Urinary bladder (tissue), 4 donors: Measurements from ENCODE around the gene TNFRSF11A. TPM values are rescaled to one million over a fixed set of nuclear protein-coding genes. Genes with fewer than 3 reads are reported as not detected.

ENCODE experiments used
- DNase-seq: peaks from one replicate; pipeline ENCODE4 v3.0.0-alpha.2; 2015; ENCODE audit errors: extremely low spot score
- H3K27ac ChIP-seq: one replicate; pipeline ENCODE4 v1.5.1; 2013; ENCODE audit warnings: low read depth, mild to moderate bottlenecking, moderate library complexity
- H3K36me3 ChIP-seq: one replicate; pipeline ENCODE4 v1.6.1; 2013; ENCODE audit warnings: mild to moderate bottlenecking, moderate library complexity; ENCODE audit not compliant: insufficient read depth
- H3K4me1 ChIP-seq: one replicate; pipeline ENCODE4 v1.6.1; 2013; ENCODE audit warnings: mild to moderate bottlenecking, moderate library complexity; ENCODE audit not compliant: insufficient read depth
- H3K4me3 ChIP-seq: one replicate; pipeline ENCODE4 v1.5.1; 2013; ENCODE audit warnings: low read depth, low read length
- WGBS: extraction: QIAGEN DNeasy Blood & Tissue Kit; methylation state at CpG from one replicate; pipeline ENCODE4 v1.1.7; 2013; 5-methylcytosine and 5-hydroxymethylcytosine counted together
- polyA plus RNA-seq: library from polyadenylated mRNA; stranded (reverse); fragments of 200-250 nt; gene quantifications from one replicate; pipeline ENCODE4 v1.2.3, GENCODE V29; 2013
- total RNA-seq: library from RNA; depleted of rRNA; stranded (reverse); fragments of >200 nt; gene quantifications from one replicate; pipeline ENCODE4 v1.2.3, GENCODE V29; 2014
- donor health status: healthy with polysubstance abuse.
- donor health status: healthy.

Gene TNFRSF11A
- total and polyA plus RNA-seq, 2 donors, result 1.6 to 11.1 TPM

- H3K27ac ChIP-seq, result no peak overlapping the region
- WGBS, result 37% methylated on average over 15 of the region's 15 CpGs
Measured at GRCh38 chr18:62329691-62330454, 4.8 kb downstream of the TNFRSF11A start.

GRCh38 chr18:62330650-62331049 lies 5.5 kb downstream of the TNFRSF11A start:
- Histone ChIP-seq H3K36me3 (no peaks in the 10 kb centered on the region), H3K4me1 (no peaks in the 10 kb centered on the region), H3K27ac (no peak overlapping the region), H3K4me3 (no peak overlapping the region)
- no peak for DNase-seq
- WGBS, result 90% methylated on average over 7 of the region's 7 CpGs

More at GRCh38 chr18:62329691-62330454, 4.8 kb downstream of the TNFRSF11A start:
- H3K36me3 ChIP-seq, result no peaks in the 10 kb centered on the region
- no peaks in the 10 kb centered on the region for H3K4me1 ChIP-seq
- no peak for DNase-seq
- no peak overlapping the region for H3K4me3 ChIP-seq

- DNase-seq, result no peak
- Histone ChIP-seq H3K27ac (no peak overlapping the region), H3K36me3 (no peaks in the 10 kb centered on the region), H3K4me1 (no peaks in the 10 kb centered on the region), H3K4me3 (no peak overlapping the region)
- WGBS, result 60% methylated on average over 8 of the region's 8 CpGs
Measured at GRCh38 chr18:62331581-62332356, 6.7 kb downstream of the TNFRSF11A start.

- no peaks in the 10 kb centered on the region for H3K4me1 ChIP-seq
- no peak for DNase-seq
- H3K27ac ChIP-seq, result no peak overlapping the region
- H3K36me3 ChIP-seq, result no peaks in the 10 kb centered on the region
- no peak overlapping the region for H3K4me3 ChIP-seq
- WGBS, result 60% methylated on average over 3 of the region's 3 CpGs
Measured at GRCh38 chr18:62332431-62332830, 7.3 kb downstream of the TNFRSF11A start.

GRCh38 chr18:62332964-62333695 lies 8.0 kb downstream of the TNFRSF11A start:
- 88% methylated on average over 13 of the region's 13 CpGs for WGBS
- H3K4me3 ChIP-seq, result no peak overlapping the region
- DNase-seq, result no peak
- H3K36me3 ChIP-seq, result no peaks in the 10 kb centered on the region
- no peaks in the 10 kb centered on the region for H3K4me1 ChIP-seq
- H3K27ac ChIP-seq, result no peak overlapping the region

- DNase-seq, result no peak
- Histone ChIP-seq H3K36me3 (no peaks in the 10 kb centered on the region), H3K4me1 (no peaks in the 10 kb centered on the region), H3K4me3 (no peak overlapping the region), H3K27ac (no peak overlapping the region)
- WGBS, result 86% methylated on average over 8 of the region's 8 CpGs
Measured at GRCh38 chr18:62334120-62334519, 9.0 kb downstream of the TNFRSF11A start.

GRCh38 chr18:62335494-62335893 lies 10.4 kb downstream of the TNFRSF11A start:
- no peak for DNase-seq
- Histone ChIP-seq H3K4me1 (no peaks in the 10 kb centered on the region), H3K27ac (no peak overlapping the region), H3K4me3 (no peak overlapping the region), H3K36me3 (no peaks in the 10 kb centered on the region)
- WGBS, result 88% methylated on average over 5 of the region's 5 CpGs

- WGBS, result 69% methylated on average over 5 of the region's 5 CpGs
- Histone ChIP-seq H3K27ac (no peak overlapping the region), H3K4me1 (no peaks in the 10 kb centered on the region), H3K4me3 (no peak overlapping the region), H3K36me3 (no peaks in the 10 kb centered on the region)
- DNase-seq, result no peak
Measured at GRCh38 chr18:62336618-62337017, 11.5 kb downstream of the TNFRSF11A start.

GRCh38 chr18:62337336-62337735 lies 12.2 kb downstream of the TNFRSF11A start:
- Histone ChIP-seq H3K27ac (no peak overlapping the region), H3K36me3 (no peaks in the 10 kb centered on the region), H3K4me1 (no peaks in the 10 kb centered on the region), H3K4me3 (no peak overlapping the region)
- DNase-seq, result no peak
- WGBS, result 70% methylated on average over 7 of the region's 7 CpGs

GRCh38 chr18:62338446-62339105 lies 13.5 kb downstream of the TNFRSF11A start:
- Histone ChIP-seq H3K4me3 (no peak overlapping the region), H3K4me1 (no peaks in the 10 kb centered on the region), H3K36me3 (no peaks in the 10 kb centered on the region), H3K27ac (no peak overlapping the region)
- no peak for DNase-seq
- 59% methylated on average over 10 of the region's 10 CpGs for WGBS

- Histone ChIP-seq H3K27ac (no peak overlapping the region), H3K4me3 (no peak overlapping the region), H3K36me3 (no peaks in the 10 kb centered on the region), H3K4me1 (no peaks in the 10 kb centered on the region)
- no peak for DNase-seq
- 52% methylated on average over 15 of the region's 15 CpGs for WGBS
Measured at GRCh38 chr18:62339106-62339988, 14.2 kb downstream of the TNFRSF11A start.

GRCh38 chr18:62340996-62341395 lies 15.9 kb downstream of the TNFRSF11A start:
- Histone ChIP-seq H3K4me1 (no peaks in the 10 kb centered on the region), H3K27ac (no peak overlapping the region), H3K4me3 (no peak overlapping the region), H3K36me3 (no peaks in the 10 kb centered on the region)
- 50% methylated on average over 9 of the region's 9 CpGs for WGBS
- DNase-seq, result no peak
